Keratinocyte (primary cell): ENCODE data around the gene ATF1. TPM values are rescaled to one million over a fixed set of nuclear protein-coding genes. Genes with fewer than 3 reads are reported as not detected.

Experiments used
- DNase-seq: peaks from one replicate; pipeline ENCODE4 v3.0.0-alpha.2; 2011; ENCODE audit warnings: low read depth, missing footprints, low spot score
- FAIRE-seq: peaks from 2 replicates; lab custom pipeline; 2011; peaks lifted over from hg19 to GRCh38; lab: Jason Lieb, UNC
- H2AFZ ChIP-seq: 2 replicates; pipeline ENCODE4 v1.6.0; 2012; ENCODE audit warnings: low read length, control low read depth, inconsistent platforms; ENCODE audit not compliant: control insufficient read depth
- H3K27ac ChIP-seq: 2 replicates; pipeline ENCODE4 v1.5.1; 2011; ENCODE audit warnings: low read length; ENCODE audit not compliant: control insufficient read depth, insufficient read depth
- H3K27me3 ChIP-seq: 3 replicates; pipeline ENCODE4 v1.6.0; 2011; ENCODE audit warnings: low read length; ENCODE audit not compliant: control insufficient read depth, insufficient read depth; ENCODE audit errors: extremely low read depth
- H3K36me3 ChIP-seq, 2 experiments: 2 replicates in 1 of 2; 3 replicates in 1 of 2; pipeline ENCODE4 v1.5.1; 2011; ENCODE audit warnings: low read length in 2 of 2, mild to moderate bottlenecking in 1 of 2; ENCODE audit not compliant: control insufficient read depth in 2 of 2, insufficient read depth in 2 of 2; ENCODE audit errors: extremely low read depth in 1 of 2
- H3K4me1 ChIP-seq: 3 replicates; pipeline ENCODE4 v1.5.1; 2011; ENCODE audit warnings: low read length; ENCODE audit not compliant: control insufficient read depth, insufficient read depth; ENCODE audit errors: extremely low read depth
- H3K4me2 ChIP-seq: 3 replicates; pipeline ENCODE4 v1.6.0; 2011; ENCODE audit warnings: low read depth, low read length; ENCODE audit not compliant: control insufficient read depth, insufficient read depth; ENCODE audit errors: extremely low read depth
- H3K4me3 ChIP-seq, 3 experiments: fragments of 200-600 bp in 1 of 3; sonication (generic) in 1 of 3; 2 replicates in 2 of 3; 3 replicates in 1 of 3; pipeline ENCODE4 v1.5.1; 2011 to 2016; ENCODE audit warnings: low read length in 3 of 3, mild to moderate bottlenecking in 3 of 3, control low read depth in 2 of 3, inconsistent platforms in 1 of 3, low read depth in 1 of 3, mixed read lengths in 1 of 3, mixed run types in 1 of 3, moderate library complexity in 1 of 3; ENCODE audit not compliant: control insufficient read depth in 2 of 3, insufficient read depth in 2 of 3; ENCODE audit errors: extremely low read depth in 1 of 3
- H3K79me2 ChIP-seq: 2 replicates; pipeline ENCODE4 v1.6.0; 2012; ENCODE audit warnings: low read length; ENCODE audit not compliant: control insufficient read depth, insufficient read depth
- H3K9ac ChIP-seq: 3 replicates; pipeline ENCODE4 v1.6.0; 2011; ENCODE audit warnings: low read length; ENCODE audit not compliant: control insufficient read depth, insufficient read depth; ENCODE audit errors: extremely low read depth
- H3K9me1 ChIP-seq: 3 replicates; pipeline ENCODE4 v1.6.0; 2011; ENCODE audit warnings: low read length; ENCODE audit not compliant: control insufficient read depth, insufficient read depth; ENCODE audit errors: extremely low read depth
- H3K9me3 ChIP-seq: 2 replicates; pipeline ENCODE4 v1.5.1; 2012; ENCODE audit warnings: low read depth, low read length; ENCODE audit not compliant: control insufficient read depth
- H4K20me1 ChIP-seq: 3 replicates; pipeline ENCODE4 v1.6.0; 2011; ENCODE audit warnings: low read length; ENCODE audit not compliant: control insufficient read depth, insufficient read depth; ENCODE audit errors: extremely low read depth
- EZH2 ChIP-seq: IDR thresholded peaks from one replicate; pipeline ENCODE4 v1.6.1; 2012; ENCODE audit warnings: inconsistent platforms, mild to moderate bottlenecking, low read length, moderate library complexity
- dilution Hi-C: fragments of 300-500 bp; cut with MboI; formaldehyde crosslinking; loops from one replicate; pipeline ENCODE4 v1.7.0; 2020; ENCODE audit warnings: low sequenced_read_pairs; ENCODE audit not compliant: extremely low pct_ligation_motif_present
- polyA plus RNA-seq, 5 experiments: library from polyadenylated mRNA; depleted of rRNA in 3 of 5; stranded (reverse) in 3 of 5; stranded (forward) in 1 of 5; unstranded in 1 of 5; fragments of >200 nt; gene quantifications; 1 replicate in 1 of 5; 2 replicates in 3 of 5; 3 replicates in 1 of 5; pipeline versions ENCODE4 v1.2.1 to v1.2.3, GENCODE V29; 2011 to 2012; ENCODE audit warnings: missing spikeins in 2 of 5, low read depth in 1 of 5, low replicate concordance in 1 of 5
- TF ChIP-seq, protein P1 (sequence below), 3 experiments: IDR thresholded peaks in 1 of 3; conservative IDR thresholded peaks in 1 of 3; optimal IDR thresholded peaks in 1 of 3; 2 replicates in 2 of 3; 3 replicates in 1 of 3; pipeline versions ENCODE3 to v1.5.1; 2011; ENCODE audit warnings: low read length in 3 of 3, mild to moderate bottlenecking in 3 of 3, moderate library complexity in 2 of 3, control low read depth in 1 of 3, inconsistent platforms in 1 of 3; ENCODE audit not compliant: insufficient read depth in 2 of 3; ENCODE audit errors: extremely low read depth in 1 of 3

The ATF1 gene
- polyA plus RNA-seq, 1 donor (not counting 4 experiments of a cell fraction or from before 2014, with no cell fraction given) = 37.4 TPM

DNA sequence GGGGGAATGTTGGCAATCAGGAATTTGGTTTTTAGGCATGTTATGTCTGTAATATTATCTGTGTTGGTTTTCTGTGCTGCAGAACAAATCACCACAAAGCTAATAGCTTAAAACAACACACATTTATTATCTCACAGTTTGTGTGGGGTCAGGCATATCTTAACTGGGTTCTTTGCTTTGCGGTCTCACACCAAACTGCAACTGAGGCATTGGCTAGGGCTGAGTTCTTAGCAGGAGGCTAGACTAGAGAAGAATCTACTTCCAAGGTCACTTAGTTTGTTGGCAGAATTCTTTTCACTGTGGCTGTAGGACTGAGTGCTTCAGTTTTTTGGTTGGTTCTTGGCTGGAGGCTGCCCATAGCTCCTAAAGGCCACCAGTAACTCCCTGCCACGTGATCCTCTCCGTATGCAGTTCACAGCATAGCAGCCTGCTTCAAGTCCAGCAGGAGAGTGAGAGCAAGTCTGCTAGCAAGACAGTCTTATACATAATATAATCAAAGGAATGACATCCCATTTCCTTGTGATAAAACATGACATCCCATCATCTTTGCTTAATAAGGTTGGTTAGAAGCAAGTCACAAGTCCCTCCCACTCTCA lies 21.6 kb downstream of the ATF1 start:
- no peak for DNase-seq
- Histone ChIP-seq H3K4me3 (no peak overlapping the region), H3K4me2 (peak overlapping the region; percentile 88), H3K27ac (peak overlapping the region; percentile 99), H3K79me2 (peaks cover 19% of the 10 kb centered on the region), H3K36me3 (peaks cover 0 to 4% of the 10 kb centered on the region in 2 experiments), H3K9me3 (no peaks in the 10 kb centered on the region), H3K9me1 (no peaks in the 10 kb centered on the region), H2AFZ (peak overlapping the region; percentile 25), H4K20me1 (no peaks in the 10 kb centered on the region), H3K27me3 (no peaks in the 10 kb centered on the region), H3K4me1 (peaks cover 29% of the 10 kb centered on the region), H3K9ac (peak overlapping the region; percentile 84)
- dilution Hi-C loops = no loop called here
- TF ChIP-seq EZH2 = no peak
- TF ChIP-seq, protein P1, sequence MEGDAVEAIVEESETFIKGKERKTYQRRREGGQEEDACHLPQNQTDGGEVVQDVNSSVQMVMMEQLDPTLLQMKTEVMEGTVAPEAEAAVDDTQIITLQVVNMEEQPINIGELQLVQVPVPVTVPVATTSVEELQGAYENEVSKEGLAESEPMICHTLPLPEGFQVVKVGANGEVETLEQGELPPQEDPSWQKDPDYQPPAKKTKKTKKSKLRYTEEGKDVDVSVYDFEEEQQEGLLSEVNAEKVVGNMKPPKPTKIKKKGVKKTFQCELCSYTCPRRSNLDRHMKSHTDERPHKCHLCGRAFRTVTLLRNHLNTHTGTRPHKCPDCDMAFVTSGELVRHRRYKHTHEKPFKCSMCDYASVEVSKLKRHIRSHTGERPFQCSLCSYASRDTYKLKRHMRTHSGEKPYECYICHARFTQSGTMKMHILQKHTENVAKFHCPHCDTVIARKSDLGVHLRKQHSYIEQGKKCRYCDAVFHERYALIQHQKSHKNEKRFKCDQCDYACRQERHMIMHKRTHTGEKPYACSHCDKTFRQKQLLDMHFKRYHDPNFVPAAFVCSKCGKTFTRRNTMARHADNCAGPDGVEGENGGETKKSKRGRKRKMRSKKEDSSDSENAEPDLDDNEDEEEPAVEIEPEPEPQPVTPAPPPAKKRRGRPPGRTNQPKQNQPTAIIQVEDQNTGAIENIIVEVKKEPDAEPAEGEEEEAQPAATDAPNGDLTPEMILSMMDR (optimal IDR thresholded peaks at IDR 0.05 in 1 of 3, IDR thresholded peaks at IDR 0.05 in 1 of 3, conservative IDR thresholded peaks at IDR 0.05 in 1 of 3; ENCODE audit: extremely low read depth in 1 of 3, insufficient read depth in 2 of 3, low read length in 3 of 3) = no peak
- no peak for FAIRE-seq

DNA sequence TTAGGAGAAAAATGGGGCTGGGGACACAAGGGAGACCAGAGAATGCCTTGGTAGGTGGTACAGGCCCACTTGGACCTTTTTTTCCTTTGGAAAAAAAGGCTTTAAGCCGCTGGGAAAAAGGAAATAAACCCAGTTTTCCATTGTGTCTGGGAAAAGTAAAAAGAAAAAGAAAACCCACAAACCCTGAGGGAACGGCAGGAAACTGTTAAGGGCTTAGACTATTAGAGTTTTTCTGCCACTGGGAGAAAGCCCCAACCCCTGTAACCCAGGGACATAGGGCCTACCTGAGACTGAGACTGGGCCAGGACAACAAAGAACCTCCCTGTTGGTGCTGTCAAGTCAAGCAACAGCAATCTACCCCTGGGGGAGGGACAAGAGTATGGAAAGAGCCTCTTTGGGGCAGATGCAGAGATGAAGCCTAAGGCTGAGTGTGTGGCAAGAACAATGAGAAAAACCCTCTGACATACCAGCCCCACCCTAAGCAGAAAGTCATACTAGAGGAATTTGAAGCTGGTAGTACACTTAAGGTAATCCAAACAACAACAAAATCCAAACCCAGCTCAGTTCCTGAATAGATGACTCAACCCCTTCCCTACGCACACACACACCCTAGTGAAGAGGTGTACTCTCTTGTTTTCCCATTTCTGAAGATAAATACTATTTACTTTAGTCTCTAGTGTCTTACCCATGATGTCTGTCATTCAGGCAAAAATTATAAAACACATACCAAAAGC lies 22.8 kb downstream of the ATF1 start:
- H2AFZ ChIP-seq = peak overlapping the region; percentile 62
- peaks cover 0 to 4% of the 10 kb centered on the region in 2 experiments for H3K36me3 ChIP-seq
- no peaks in the 10 kb centered on the region for H3K9me3 ChIP-seq
- H3K4me1 ChIP-seq = peaks cover 29% of the 10 kb centered on the region
- peaks cover 19% of the 10 kb centered on the region for H3K79me2 ChIP-seq
- H3K27me3 ChIP-seq = no peaks in the 10 kb centered on the region
- H3K4me2 ChIP-seq = peak overlapping the region; percentile 88
- H3K9me1 ChIP-seq = no peaks in the 10 kb centered on the region
- no peaks in the 10 kb centered on the region for H4K20me1 ChIP-seq
- TF ChIP-seq, protein P1 (optimal IDR thresholded peaks at IDR 0.05 in 1 of 3, IDR thresholded peaks at IDR 0.05 in 1 of 3, conservative IDR thresholded peaks at IDR 0.05 in 1 of 3; ENCODE audit: extremely low read depth in 1 of 3, insufficient read depth in 2 of 3, low read length in 3 of 3) = no peak
- TF ChIP-seq EZH2 = no peak
- H3K27ac ChIP-seq = peak overlapping the region; percentile 99
- DNase-seq (peak; percentile 92), FAIRE-seq (peak; percentile 89)
- peak overlapping the region in 2 of 3 experiments; percentile 29 to 47 for H3K4me3 ChIP-seq
- peak overlapping the region; percentile 84 for H3K9ac ChIP-seq
- dilution Hi-C loops = no loop called here
